CD4-positive, CD25-positive, alpha-beta regulatory T cell (primary cell): ENCODE measurements around the gene NYAP2. TPM values are rescaled to one million over a fixed set of nuclear protein-coding genes. Genes with fewer than 3 reads are reported as not detected.

Experiments used
- ATAC-seq, 2 donors: fragments of 150-1000 bp; cut with Tn5 transposase; one replicate each; pipeline ENCODE4 v1.10.0; 2021; ENCODE audit warnings: low read depth in 2 of 2, moderate number of reproducible peaks in 2 of 2, moderate library complexity in 1 of 2
- DNase-seq, 3 donors: peaks; one replicate each; pipeline versions ENCODE4 v3.0.0 to v3.0.0-alpha.2; 2012 to 2022; ENCODE audit warnings: mixed read lengths in 1 of 3
- H3K27ac ChIP-seq: one replicate; pipeline ENCODE4 v1.7.0; 2013; ENCODE audit warnings: mild to moderate bottlenecking, low read length; ENCODE audit not compliant: insufficient read depth, poor library complexity, severe bottlenecking
- H3K27me3 ChIP-seq: one replicate; pipeline ENCODE4 v1.7.0; 2013; ENCODE audit warnings: low read length; ENCODE audit not compliant: control insufficient read depth, insufficient read depth
- H3K36me3 ChIP-seq: one replicate; pipeline ENCODE4 v1.7.0; 2013; ENCODE audit warnings: mild to moderate bottlenecking, low read length, moderate library complexity; ENCODE audit not compliant: control insufficient read depth, insufficient read depth
- H3K4me1 ChIP-seq: 2 replicates; pipeline ENCODE4 v1.7.0; 2013; ENCODE audit warnings: mild to moderate bottlenecking, low read length; ENCODE audit not compliant: insufficient read depth, control insufficient read depth, poor library complexity, severe bottlenecking
- H3K4me3 ChIP-seq: one replicate; pipeline ENCODE4 v1.7.0; 2013; ENCODE audit warnings: low read depth, mild to moderate bottlenecking, low read length, moderate library complexity
- H3K9me3 ChIP-seq, 2 experiments: 1 replicate in 1 of 2; 2 replicates in 1 of 2; pipeline ENCODE4 v1.7.0; 2013; ENCODE audit warnings: low read length in 2 of 2, mild to moderate bottlenecking in 1 of 2, moderate library complexity in 1 of 2; ENCODE audit not compliant: control insufficient read depth in 2 of 2
- H3K27ac Mint-ChIP-seq, 3 donors: one replicate each; pipeline ENCODE4 v1.8.0; 2020 to 2022; ENCODE audit warnings: mild to moderate bottlenecking in 3 of 3, mixed read lengths in 3 of 3, moderate library complexity in 2 of 3
- H3K27me3 Mint-ChIP-seq: one replicate; pipeline ENCODE4 v1.8.0; 2022; ENCODE audit warnings: mild to moderate bottlenecking, mixed read lengths
- H3K36me3 Mint-ChIP-seq: one replicate; pipeline ENCODE4 v1.8.0; 2020; ENCODE audit warnings: mixed read lengths
- H3K4me1 Mint-ChIP-seq, 4 donors: one replicate each; pipeline ENCODE4 v1.8.0; 2020 to 2022; ENCODE audit warnings: mixed read lengths in 4 of 4, mild to moderate bottlenecking in 1 of 4
- H3K4me3 Mint-ChIP-seq, 4 donors: one replicate each; pipeline ENCODE4 v1.8.0; 2020 to 2022; ENCODE audit warnings: mild to moderate bottlenecking in 4 of 4, mixed read lengths in 4 of 4, moderate library complexity in 3 of 4
- H3K9me3 Mint-ChIP-seq, 7 donors: one replicate each; pipeline ENCODE4 v1.8.0; 2020 to 2022; ENCODE audit warnings: mixed read lengths in 7 of 7, mild to moderate bottlenecking in 3 of 7, moderate library complexity in 2 of 7
- polyA plus RNA-seq, 4 donors: library from polyadenylated mRNA; unstranded; fragments of 300-500 nt; fragmentation: Illumina TruSeq; gene quantifications; one replicate each; pipeline ENCODE4 v1.2.3, GENCODE V29; 2021
- total RNA-seq: library from RNA; stranded (reverse); gene quantifications from one replicate; pipeline ENCODE4 v1.2.3, GENCODE V29; 2022

Gene NYAP2
- total and polyA plus RNA-seq, 5 donors from 2014 or later: 0.20 TPM; not detected in 4

DNA sequence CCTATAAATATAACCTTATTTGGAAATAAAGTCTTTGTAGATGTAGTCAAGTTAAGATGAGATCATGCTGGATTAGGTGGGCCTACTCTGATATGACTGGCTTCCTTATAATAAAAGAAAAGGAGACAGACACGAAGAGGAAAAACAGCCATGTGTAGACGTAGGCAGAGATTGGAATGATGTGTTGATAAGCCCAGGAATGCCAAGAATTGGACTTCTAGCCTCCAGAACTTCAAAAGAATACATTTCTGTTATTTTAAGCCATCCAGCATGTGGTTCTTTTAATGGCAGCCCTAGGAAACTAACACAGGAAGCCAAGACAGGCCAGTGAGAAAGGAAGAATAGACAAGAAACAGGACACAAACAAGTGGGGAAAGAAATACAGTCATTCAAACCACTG lies 68.6 kb downstream of the NYAP2 start:
- H3K27ac Mint-ChIP-seq: no peak overlapping the region
- no peak overlapping the region for H3K4me3 ChIP-seq
- no peak for DNase-seq
- H3K36me3 Mint-ChIP-seq: no peaks in the 10 kb centered on the region
- no peak overlapping the region for H3K27ac ChIP-seq
- H3K36me3 ChIP-seq: no peaks in the 10 kb centered on the region
- ATAC-seq: no peak
- H3K4me1 Mint-ChIP-seq: peaks cover 5 to 19% (median 10%) of the 10 kb centered on the region in 4 donors
- peaks cover 0 to 2% (median 0%) of the 10 kb centered on the region in 7 donors for H3K9me3 Mint-ChIP-seq
- no peak overlapping the region for H3K4me3 Mint-ChIP-seq
- H3K27me3 Mint-ChIP-seq: no peaks in the 10 kb centered on the region
- no peaks in the 10 kb centered on the region for H3K9me3 ChIP-seq
- peaks cover 12% of the 10 kb centered on the region for H3K4me1 ChIP-seq
- no peaks in the 10 kb centered on the region for H3K27me3 ChIP-seq

DNA sequence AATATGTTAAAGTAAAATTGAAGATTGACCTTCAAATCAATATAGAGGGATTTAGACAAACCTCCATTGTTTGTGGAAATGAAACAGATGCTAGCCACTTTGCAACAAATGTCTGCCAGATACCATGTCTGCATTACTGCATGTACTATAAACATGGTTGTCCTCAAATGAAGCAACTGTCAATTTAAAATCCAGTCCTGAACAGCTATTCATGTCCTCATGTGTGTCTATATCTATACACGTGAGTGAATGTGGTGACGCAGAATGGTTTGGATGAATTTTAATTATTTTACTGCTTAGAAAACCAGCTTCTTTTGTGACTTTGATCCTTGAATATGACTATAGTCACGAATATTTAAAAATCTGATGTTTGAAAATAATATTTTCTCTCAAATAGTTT lies 71.5 kb downstream of the NYAP2 start:
- Mint-ChIP-seq H3K9me3 (peaks cover 0 to 2% (median 0%) of the 10 kb centered on the region in 7 donors), H3K36me3 (no peaks in the 10 kb centered on the region), H3K4me1 (no peaks in the 10 kb centered on the region), H3K4me3 (no peak overlapping the region), H3K27me3 (no peaks in the 10 kb centered on the region), H3K27ac (no peak overlapping the region)
- no peak overlapping the region for H3K4me3 ChIP-seq
- no peak overlapping the region for H3K27ac ChIP-seq
- DNase-seq (no peak), ATAC-seq (no peak)
- no peaks in the 10 kb centered on the region for H3K27me3 ChIP-seq
- H3K9me3 ChIP-seq: no peaks in the 10 kb centered on the region
- no peaks in the 10 kb centered on the region for H3K36me3 ChIP-seq
- H3K4me1 ChIP-seq: no peaks in the 10 kb centered on the region

DNA sequence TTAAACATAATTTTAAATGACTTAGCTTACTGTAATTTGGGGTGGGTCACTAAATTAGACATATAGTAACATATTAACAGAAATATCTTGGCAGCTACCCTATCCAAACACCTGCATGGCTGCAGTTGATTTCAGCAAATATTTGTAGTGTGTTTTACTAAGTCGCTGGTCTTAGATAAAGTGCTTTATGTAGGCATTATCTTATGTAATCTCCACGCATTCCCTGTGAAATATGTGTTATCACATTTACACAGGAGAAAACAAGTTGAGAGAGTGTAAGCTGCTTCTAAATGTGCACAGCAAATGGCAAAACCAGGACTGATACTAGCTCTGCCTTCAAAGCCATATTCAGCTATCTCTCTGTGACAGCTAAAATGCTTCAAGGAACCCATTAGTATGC lies 72.0 kb downstream of the NYAP2 start:
- Histone ChIP-seq H3K27ac (no peak overlapping the region), H3K36me3 (no peaks in the 10 kb centered on the region), H3K4me1 (no peaks in the 10 kb centered on the region), H3K27me3 (no peaks in the 10 kb centered on the region), H3K4me3 (no peak overlapping the region), H3K9me3 (no peaks in the 10 kb centered on the region)
- DNase-seq (no peak), ATAC-seq (no peak)
- Mint-ChIP-seq H3K27me3 (no peaks in the 10 kb centered on the region), H3K36me3 (no peaks in the 10 kb centered on the region), H3K9me3 (peaks cover 0 to 2% (median 0%) of the 10 kb centered on the region in 7 donors), H3K27ac (no peak overlapping the region), H3K4me1 (no peaks in the 10 kb centered on the region), H3K4me3 (no peak overlapping the region)

DNA sequence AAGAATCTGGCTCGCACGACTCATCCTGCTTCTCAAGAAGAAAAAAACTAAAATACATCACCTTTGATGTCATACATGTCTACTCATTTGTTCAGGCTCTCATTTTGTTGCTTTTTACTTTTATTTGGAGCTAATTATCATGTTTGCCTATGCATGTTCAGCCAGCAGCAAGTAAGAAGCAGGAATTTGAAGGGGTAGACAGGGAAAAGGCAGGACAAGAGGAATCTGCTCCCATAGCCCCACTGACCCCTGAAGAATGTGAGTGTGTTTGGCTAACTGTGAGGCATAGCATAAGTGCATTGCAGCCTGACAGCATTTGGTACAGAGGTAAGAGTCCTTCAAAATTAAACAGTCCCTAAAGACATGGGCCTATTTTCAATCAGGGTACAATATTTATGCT lies 72.7 kb downstream of the NYAP2 start:
- Histone ChIP-seq H3K27ac (no peak overlapping the region), H3K36me3 (no peaks in the 10 kb centered on the region), H3K9me3 (no peaks in the 10 kb centered on the region), H3K27me3 (peaks cover 2% of the 10 kb centered on the region), H3K4me3 (no peak overlapping the region), H3K4me1 (no peaks in the 10 kb centered on the region)
- DNase-seq: no peak
- Mint-ChIP-seq H3K36me3 (no peaks in the 10 kb centered on the region), H3K4me1 (no peaks in the 10 kb centered on the region), H3K4me3 (no peak overlapping the region), H3K27me3 (no peaks in the 10 kb centered on the region), H3K27ac (no peak overlapping the region), H3K9me3 (peaks cover 0 to 2% (median 0%) of the 10 kb centered on the region in 7 donors)
- no peak for ATAC-seq

DNA sequence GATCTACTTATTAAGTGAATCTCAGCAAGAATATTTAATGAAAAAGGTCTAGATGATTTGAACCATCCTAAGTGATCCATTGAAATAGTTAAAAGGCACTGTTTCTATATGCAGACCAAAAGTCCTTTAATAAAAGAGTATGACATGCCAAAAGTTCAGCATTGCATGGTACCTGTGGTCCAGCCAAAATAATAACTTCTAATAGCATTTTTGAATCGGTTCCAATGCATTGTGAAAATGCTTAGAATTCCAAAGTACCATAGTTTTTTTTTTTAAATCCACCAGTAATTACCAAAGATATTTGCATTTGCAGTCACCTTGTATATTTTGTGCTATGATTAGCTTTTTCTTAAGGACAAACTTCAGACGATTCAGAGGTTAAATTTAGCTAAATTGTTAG lies 79.9 kb downstream of the NYAP2 start:
- Mint-ChIP-seq H3K27me3 (peaks cover 13% of the 10 kb centered on the region), H3K4me1 (no peaks in the 10 kb centered on the region), H3K4me3 (no peak overlapping the region), H3K9me3 (peaks cover 0 to under 1% (median 0%) of the 10 kb centered on the region in 7 donors), H3K36me3 (no peaks in the 10 kb centered on the region), H3K27ac (no peak overlapping the region)
- Histone ChIP-seq H3K27ac (no peak overlapping the region), H3K4me1 (no peaks in the 10 kb centered on the region), H3K27me3 (peaks cover 2% of the 10 kb centered on the region), H3K9me3 (no peaks in the 10 kb centered on the region), H3K36me3 (no peaks in the 10 kb centered on the region), H3K4me3 (no peak overlapping the region)
- no peak for DNase-seq
- no peak for ATAC-seq

DNA sequence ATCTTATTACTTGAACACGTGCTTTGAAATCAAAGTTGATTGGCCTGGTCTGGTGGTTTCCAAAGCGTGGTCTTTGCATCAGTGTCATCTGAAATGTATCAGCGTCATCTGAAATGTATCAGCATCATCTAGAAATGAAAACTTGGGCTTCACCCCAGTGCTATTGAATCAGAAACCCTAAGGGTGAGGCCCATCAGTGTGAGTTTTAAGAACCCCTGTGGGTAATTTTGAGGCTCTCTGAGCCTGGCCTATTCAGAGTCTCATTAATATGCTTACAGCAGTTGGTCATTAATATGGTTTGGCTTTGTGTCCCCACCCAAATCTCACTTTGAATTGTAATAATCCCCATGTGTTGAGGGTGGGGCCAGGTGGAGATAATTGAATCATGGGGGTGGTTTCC lies 85.2 kb downstream of the NYAP2 start:
- Mint-ChIP-seq H3K36me3 (no peaks in the 10 kb centered on the region), H3K4me1 (no peaks in the 10 kb centered on the region), H3K9me3 (peaks cover 0 to 4% (median 0%) of the 10 kb centered on the region in 7 donors), H3K4me3 (no peak overlapping the region), H3K27me3 (peaks cover 14% of the 10 kb centered on the region), H3K27ac (no peak overlapping the region)
- H3K9me3 ChIP-seq: no peaks in the 10 kb centered on the region
- H3K4me1 ChIP-seq: no peaks in the 10 kb centered on the region
- no peak overlapping the region for H3K4me3 ChIP-seq
- DNase-seq (no peak), ATAC-seq (no peak)
- H3K36me3 ChIP-seq: no peaks in the 10 kb centered on the region
- H3K27me3 ChIP-seq: no peaks in the 10 kb centered on the region
- no peak overlapping the region for H3K27ac ChIP-seq

DNA sequence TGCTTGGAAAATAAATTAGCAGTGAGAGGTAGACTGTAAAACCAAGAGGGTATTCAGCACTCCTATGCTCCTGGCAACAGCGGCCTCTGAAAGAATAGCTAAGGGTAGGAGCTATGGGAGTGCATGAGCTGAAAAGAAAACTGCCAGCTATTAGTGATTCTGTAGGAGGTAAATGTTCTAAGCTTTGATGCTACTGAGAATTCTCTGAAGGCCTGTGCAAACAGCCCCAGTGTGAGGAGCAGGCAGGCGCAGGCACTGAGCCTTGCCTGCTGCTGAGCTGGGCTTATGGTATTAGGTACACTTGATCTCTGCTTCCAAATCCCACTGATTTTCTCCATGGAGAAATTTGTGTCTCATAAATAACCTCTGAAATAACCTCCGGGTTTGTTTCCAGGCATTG lies 86.7 kb downstream of the NYAP2 start:
- no peak for DNase-seq
- H3K27me3 ChIP-seq: no peaks in the 10 kb centered on the region
- Mint-ChIP-seq H3K27ac (no peak overlapping the region), H3K4me1 (no peaks in the 10 kb centered on the region), H3K27me3 (peaks cover 10% of the 10 kb centered on the region), H3K36me3 (no peaks in the 10 kb centered on the region), H3K9me3 (peaks cover 0 to 4% (median 0%) of the 10 kb centered on the region in 7 donors), H3K4me3 (no peak overlapping the region)
- H3K27ac ChIP-seq: no peak overlapping the region
- H3K9me3 ChIP-seq: no peaks in the 10 kb centered on the region
- ATAC-seq: no peak
- no peaks in the 10 kb centered on the region for H3K36me3 ChIP-seq
- H3K4me3 ChIP-seq: no peak overlapping the region
- no peaks in the 10 kb centered on the region for H3K4me1 ChIP-seq

DNA sequence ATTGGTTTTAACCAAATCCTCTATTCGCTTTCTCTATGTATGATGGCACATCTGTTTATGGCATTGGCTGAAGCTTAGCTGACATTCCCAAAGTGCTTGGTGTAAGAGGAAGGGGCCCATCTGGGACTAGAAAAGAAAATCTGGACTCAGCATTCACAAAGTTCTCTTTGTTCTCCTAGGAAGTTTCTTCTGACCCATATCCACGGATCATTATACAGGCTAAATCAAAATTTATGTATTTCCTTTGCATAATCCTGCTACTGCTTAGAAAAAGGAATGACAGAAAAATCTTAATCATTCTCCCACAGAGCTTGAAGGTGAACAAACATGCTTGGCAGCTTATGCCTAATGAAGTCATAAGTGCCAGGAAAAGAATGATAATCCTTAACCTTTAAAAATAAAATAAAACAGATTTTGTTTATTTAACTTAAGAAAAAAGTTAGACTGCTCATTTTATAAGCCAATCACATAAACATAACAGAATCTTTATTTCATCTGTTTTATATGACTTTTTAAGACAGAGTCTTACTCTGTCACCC lies 88.4 kb downstream of the NYAP2 start:
- Mint-ChIP-seq H3K36me3 (no peaks in the 10 kb centered on the region), H3K4me3 (no peak overlapping the region), H3K27ac (no peak overlapping the region), H3K9me3 (peaks cover 0 to 4% (median 0%) of the 10 kb centered on the region in 7 donors), H3K27me3 (peaks cover 10% of the 10 kb centered on the region), H3K4me1 (no peaks in the 10 kb centered on the region)
- H3K27me3 ChIP-seq: no peaks in the 10 kb centered on the region
- no peaks in the 10 kb centered on the region for H3K4me1 ChIP-seq
- H3K4me3 ChIP-seq: no peak overlapping the region
- ATAC-seq (no peak), DNase-seq (no peak)
- no peak overlapping the region for H3K27ac ChIP-seq
- H3K36me3 ChIP-seq: no peaks in the 10 kb centered on the region
- H3K9me3 ChIP-seq: no peaks in the 10 kb centered on the region
